ENCODE measurements around the gene STK35.
A peak's percentile ranks its signal among the peaks of the same experiment; 100 is the strongest.

STK35 gene

DNA sequence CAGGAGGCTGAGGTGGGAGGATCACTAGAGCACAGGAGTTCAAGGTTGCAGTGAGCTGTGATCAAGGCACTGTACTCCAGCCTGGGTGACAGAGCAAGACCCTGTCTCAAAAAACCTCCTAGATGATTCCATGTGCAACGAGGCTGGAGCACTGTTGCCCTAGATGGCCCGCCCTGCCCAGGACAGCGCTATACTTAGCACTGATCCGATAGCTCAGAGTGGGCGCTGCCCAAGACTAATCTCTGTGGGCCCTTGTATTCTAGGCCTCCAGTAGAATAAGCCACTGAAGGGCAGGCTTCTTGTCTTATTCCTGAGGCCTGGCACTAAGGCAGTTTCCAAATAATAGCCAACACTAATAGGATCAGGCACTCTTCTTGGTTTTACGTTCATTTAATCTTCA is 41.0 kb downstream of the STK35 start:
- Histone ChIP-seq H4K20me1 (peaks cover 54 to 100% (median 85%) of the 10 kb centered on the region in 11 experiments; a peak in 21 of 22 replicates), H3K9ac (no peak overlapping the region), H3K36me3 (peaks cover 74 to 100% (median 92%) of the 10 kb centered on the region in 11 experiments), H3K27ac (peak overlapping the region in 1 of 11 experiments; percentile 20; a peak in 1 of 22 replicates), H3K9me3 (replicated peaks in 1 of 11) (no peaks in the 10 kb centered on the region), H3K27me3 (no peaks in the 10 kb centered on the region), H3K4me3 (no peak overlapping the region), H3K4me2 (no peak overlapping the region), H3K4me1 (peaks cover 4 to 24% (median 17%) of the 10 kb centered on the region in 10 experiments; a peak in 14 of 20 replicates)
- no peak for TF ChIP-seq Cebpa-rat (IDR thresholded peaks at IDR 0.05)

DNA sequence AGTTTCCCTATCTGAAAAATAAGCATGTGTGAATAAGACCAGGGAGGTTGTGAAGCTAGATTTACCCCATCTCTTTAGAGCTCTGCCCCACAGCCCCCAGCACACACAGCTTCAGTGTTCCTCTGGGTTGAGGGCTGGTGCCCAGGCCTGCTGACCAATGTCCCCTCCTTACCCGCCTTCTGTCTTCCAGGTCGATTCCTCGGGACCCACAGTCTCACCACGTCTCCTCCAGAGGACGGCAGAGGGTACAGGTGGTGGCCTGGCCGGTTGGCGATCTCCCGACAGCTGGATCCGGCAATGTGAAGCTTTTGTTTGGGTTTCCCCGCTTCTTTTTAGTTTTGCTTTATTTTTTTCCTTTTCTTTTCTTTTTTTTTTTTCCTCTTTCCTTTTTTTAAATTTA is 42.0 kb downstream of the STK35 start:
- TF ChIP-seq Cebpa-rat (IDR thresholded peaks at IDR 0.05): no peak
- no peaks in the 10 kb centered on the region for H3K27me3 ChIP-seq
- H3K36me3 ChIP-seq: peaks cover 75 to 100% (median 98%) of the 10 kb centered on the region in 11 experiments
- peaks cover 1 to 14% (median 9%) of the 10 kb centered on the region in 10 experiments; a peak in 10 of 20 replicates for H3K4me1 ChIP-seq
- peaks cover 45 to 100% (median 79%) of the 10 kb centered on the region in 11 experiments; a peak in 21 of 22 replicates for H4K20me1 ChIP-seq
- H3K9ac ChIP-seq: no peak overlapping the region
- H3K9me3 ChIP-seq (replicated peaks in 1 of 11): no peaks in the 10 kb centered on the region
- H3K4me3 ChIP-seq: no peak overlapping the region
- no peak overlapping the region for H3K4me2 ChIP-seq
- no peak overlapping the region; a peak in 1 of 22 replicates for H3K27ac ChIP-seq

DNA sequence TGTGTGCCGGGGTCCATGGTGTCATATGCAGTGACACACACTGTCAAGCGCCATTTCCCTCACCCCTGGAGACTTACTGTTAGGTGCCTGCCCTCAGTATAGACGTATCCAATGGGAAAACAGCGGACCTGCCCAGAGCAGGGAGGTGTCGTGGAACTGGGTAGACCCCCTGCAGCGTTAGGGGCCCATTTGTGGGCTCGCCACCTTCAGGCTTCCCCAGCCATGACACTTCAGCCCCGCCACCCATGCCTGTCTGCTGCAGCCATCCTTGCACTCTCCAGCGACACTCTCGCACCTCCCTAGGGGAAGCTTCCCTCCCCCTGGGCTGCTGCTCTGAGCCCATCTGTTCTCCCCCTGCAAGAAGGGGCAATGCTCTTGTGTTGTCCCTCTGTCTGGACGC is 43.2 kb downstream of the STK35 start:
- Histone ChIP-seq H3K27me3 (no peaks in the 10 kb centered on the region), H3K36me3 (peaks cover 76 to 100% (median 97%) of the 10 kb centered on the region in 11 experiments), H4K20me1 (peaks cover 32 to 98% (median 74%) of the 10 kb centered on the region in 11 experiments; a peak in 21 of 22 replicates), H3K9ac (no peak overlapping the region), H3K9me3 (replicated peaks in 1 of 11) (no peaks in the 10 kb centered on the region), H3K4me3 (no peak overlapping the region), H3K4me1 (peaks cover 0 to 14% (median 4%) of the 10 kb centered on the region in 10 experiments; a peak in 7 of 20 replicates), H3K27ac (no peak overlapping the region), H3K4me2 (no peak overlapping the region)
- TF ChIP-seq Cebpa-rat (IDR thresholded peaks at IDR 0.05): no peak

DNA sequence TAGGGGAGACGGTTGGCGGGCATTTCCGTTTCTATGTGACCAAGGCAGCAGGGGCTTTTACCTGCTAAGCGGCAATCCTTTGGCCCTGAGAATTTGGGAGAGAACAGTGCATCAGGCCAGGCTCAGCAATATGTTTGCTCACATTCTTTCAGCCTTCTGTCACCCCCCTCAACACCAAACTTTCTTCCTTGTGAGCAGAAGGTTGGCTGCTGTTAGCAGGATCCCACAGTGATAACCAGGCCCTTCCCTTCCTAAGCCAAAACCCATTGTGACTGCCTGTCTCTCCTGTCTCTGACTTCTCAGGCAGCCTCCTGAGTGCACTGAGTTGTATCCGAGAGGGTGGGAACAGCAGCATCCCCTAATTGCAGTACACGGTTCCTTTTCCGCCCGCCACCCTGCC is 43.7 kb downstream of the STK35 start:
- Histone ChIP-seq H3K27me3 (no peaks in the 10 kb centered on the region), H3K9me3 (replicated peaks in 1 of 11) (no peaks in the 10 kb centered on the region), H3K4me3 (no peak overlapping the region), H3K9ac (no peak overlapping the region), H3K27ac (no peak overlapping the region), H3K4me1 (peaks cover 0 to 14% (median 1%) of the 10 kb centered on the region in 10 experiments; a peak in 7 of 20 replicates), H3K4me2 (no peak overlapping the region), H3K36me3 (peaks cover 70 to 100% (median 92%) of the 10 kb centered on the region in 11 experiments), H4K20me1 (peaks cover 27 to 93% (median 73%) of the 10 kb centered on the region in 11 experiments; a peak in 21 of 22 replicates)
- TF ChIP-seq Cebpa-rat (IDR thresholded peaks at IDR 0.05): no peak

DNA sequence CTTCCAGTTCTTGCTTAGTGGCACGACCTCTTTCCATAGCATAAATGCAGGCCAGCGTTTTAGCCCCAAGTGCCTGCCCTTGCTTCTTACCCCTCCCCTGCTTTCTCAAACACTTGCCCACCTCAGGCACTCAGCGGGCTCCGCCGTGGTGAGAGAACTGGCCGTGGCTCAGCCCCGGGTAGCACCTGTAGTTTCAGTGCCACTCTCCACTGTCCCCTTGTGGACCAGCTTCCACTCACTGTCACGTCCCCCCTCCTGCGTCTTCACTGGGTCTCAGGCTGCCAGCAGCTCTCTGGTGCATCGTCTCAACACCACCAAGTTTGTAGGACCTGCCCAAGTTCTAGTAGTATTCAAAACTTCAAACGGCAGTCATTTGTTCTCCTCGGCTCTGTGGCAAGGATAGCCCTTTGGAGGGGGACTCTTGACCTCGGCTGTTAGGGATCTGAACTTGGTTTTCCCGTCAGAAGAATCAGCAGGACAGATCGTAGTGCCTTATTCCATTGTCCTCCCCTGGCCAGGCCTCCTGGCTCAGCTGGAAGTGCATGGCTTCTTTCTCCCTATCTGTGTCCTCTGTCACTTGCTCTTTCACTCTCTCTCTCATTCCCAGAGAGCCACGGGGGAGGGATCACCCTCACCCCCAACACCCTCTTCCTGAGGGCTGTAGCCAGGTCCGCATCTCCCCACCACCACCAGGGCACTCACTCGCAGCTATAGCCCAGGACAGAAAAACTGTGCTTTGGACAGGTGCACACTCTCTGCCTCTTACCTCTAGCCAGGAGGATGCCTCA is 44.6 kb downstream of the STK35 start:
- H3K27me3 ChIP-seq: no peaks in the 10 kb centered on the region
- no peak for TF ChIP-seq Cebpa-rat (IDR thresholded peaks at IDR 0.05)
- H3K9me3 ChIP-seq (replicated peaks in 1 of 11): no peaks in the 10 kb centered on the region

DNA sequence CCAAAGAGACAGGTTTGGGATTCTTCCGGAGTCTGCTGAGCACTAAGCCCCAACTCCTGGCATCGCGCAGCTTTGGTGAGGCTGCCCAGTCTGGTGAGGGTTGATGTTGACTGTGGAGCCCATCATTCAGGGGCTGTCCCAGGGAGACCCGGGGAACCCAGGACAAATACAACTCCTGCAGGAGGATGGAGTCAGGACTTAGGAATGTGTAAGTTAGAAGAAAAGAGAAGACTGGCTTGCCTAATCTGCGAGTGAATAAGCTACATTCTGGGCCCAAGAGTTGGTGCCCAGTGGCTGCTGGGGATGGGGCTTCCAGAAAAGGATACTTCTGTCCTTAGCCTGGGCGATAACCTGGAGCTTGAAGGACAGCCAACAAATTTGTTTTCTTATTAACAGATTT is 47.9 kb downstream of the STK35 start:
- H3K9me3 ChIP-seq (replicated peaks in 1 of 11): no peaks in the 10 kb centered on the region
- peaks cover 42 to 66% (median 51%) of the 10 kb centered on the region in 11 experiments for H3K36me3 ChIP-seq
- H3K27me3 ChIP-seq: no peaks in the 10 kb centered on the region
- H3K4me3 ChIP-seq: no peak overlapping the region
- no peak overlapping the region for H3K27ac ChIP-seq
- no peaks in the 10 kb centered on the region for H3K4me1 ChIP-seq
- no peak for TF ChIP-seq Cebpa-rat (IDR thresholded peaks at IDR 0.05)
- H3K4me2 ChIP-seq: no peak overlapping the region
- no peak overlapping the region for H3K9ac ChIP-seq
- peaks cover 0 to 60% (median 34%) of the 10 kb centered on the region in 11 experiments; a peak in 14 of 22 replicates for H4K20me1 ChIP-seq

More for the DNA sequence above, 44.6 kb downstream of the STK35 start:
- Histone ChIP-seq H3K4me1 (peaks cover 0 to 5% (median 0%) of the 10 kb centered on the region in 10 experiments; a peak in 2 of 20 replicates), H3K4me3 (no peak overlapping the region), H3K4me2 (no peak overlapping the region), H3K36me3 (peaks cover 61 to 98% (median 83%) of the 10 kb centered on the region in 11 experiments), H3K9ac (no peak overlapping the region; a peak in 1 of 22 replicates), H4K20me1 (peaks cover 18 to 92% (median 64%) of the 10 kb centered on the region in 11 experiments; a peak in 21 of 22 replicates), H3K27ac (no peak overlapping the region)

DNA sequence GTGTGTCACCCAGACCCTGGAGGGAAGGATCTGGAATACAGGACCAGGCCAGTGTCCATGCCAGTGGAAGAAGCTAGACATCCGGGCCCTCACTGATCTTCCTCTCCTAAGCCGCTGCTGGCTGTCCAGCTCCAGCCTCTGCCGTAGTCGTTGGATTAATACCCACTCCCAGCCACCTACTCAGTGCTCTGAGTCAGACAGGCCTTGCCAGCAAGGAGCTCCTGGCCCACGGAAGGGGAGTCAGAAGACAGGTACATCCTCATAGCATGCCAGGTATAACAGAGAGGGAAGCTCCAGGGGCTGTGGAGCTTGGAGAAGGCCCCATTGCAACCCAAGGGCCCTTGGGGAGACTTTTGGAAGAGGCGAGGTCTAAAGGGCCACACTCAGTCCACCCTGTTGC is 49.0 kb downstream of the STK35 start:
- Histone ChIP-seq H3K4me2 (no peak overlapping the region), H4K20me1 (peaks cover 0 to 48% (median 23%) of the 10 kb centered on the region in 11 experiments; a peak in 13 of 22 replicates), H3K9ac (no peak overlapping the region), H3K4me3 (no peak overlapping the region), H3K27ac (no peak overlapping the region), H3K4me1 (no peaks in the 10 kb centered on the region), H3K36me3 (peaks cover 30 to 54% (median 39%) of the 10 kb centered on the region in 11 experiments), H3K27me3 (no peaks in the 10 kb centered on the region), H3K9me3 (replicated peaks in 1 of 11) (no peaks in the 10 kb centered on the region)
- no peak for TF ChIP-seq Cebpa-rat (IDR thresholded peaks at IDR 0.05)

DNA sequence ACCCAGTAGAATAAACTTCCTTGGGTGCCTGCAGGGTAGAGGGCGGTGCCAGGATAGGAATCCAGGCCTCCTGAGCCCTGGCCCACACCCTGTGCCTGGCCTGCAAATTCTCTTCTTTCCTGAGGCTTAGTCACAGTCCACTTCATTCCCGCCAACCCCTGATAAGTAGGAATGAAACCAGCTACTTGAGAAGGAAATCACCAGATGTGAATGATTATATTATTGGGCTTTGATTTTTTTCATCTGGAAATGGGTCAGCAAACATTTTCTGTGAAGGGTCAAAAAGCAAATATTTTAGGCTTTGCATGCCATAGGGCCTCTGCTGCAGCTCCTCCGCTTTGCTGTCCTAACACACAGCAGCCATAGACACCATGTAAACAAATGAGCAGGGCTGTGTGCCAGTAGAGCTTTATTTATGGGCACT is 50.2 kb downstream of the STK35 start:
- H3K9me3 ChIP-seq (replicated peaks in 1 of 11): no peaks in the 10 kb centered on the region
- H3K27me3 ChIP-seq: no peaks in the 10 kb centered on the region
- no peak for TF ChIP-seq Cebpa-rat (IDR thresholded peaks at IDR 0.05)
- H3K4me3 ChIP-seq: no peak overlapping the region
- peaks cover 19 to 42% (median 27%) of the 10 kb centered on the region in 11 experiments for H3K36me3 ChIP-seq
- no peak overlapping the region for H3K4me2 ChIP-seq
- no peaks in the 10 kb centered on the region for H3K4me1 ChIP-seq
- H3K27ac ChIP-seq: no peak overlapping the region
- H3K9ac ChIP-seq: no peak overlapping the region
- peaks cover 0 to 36% (median 15%) of the 10 kb centered on the region in 11 experiments; a peak in 13 of 22 replicates for H4K20me1 ChIP-seq

DNA sequence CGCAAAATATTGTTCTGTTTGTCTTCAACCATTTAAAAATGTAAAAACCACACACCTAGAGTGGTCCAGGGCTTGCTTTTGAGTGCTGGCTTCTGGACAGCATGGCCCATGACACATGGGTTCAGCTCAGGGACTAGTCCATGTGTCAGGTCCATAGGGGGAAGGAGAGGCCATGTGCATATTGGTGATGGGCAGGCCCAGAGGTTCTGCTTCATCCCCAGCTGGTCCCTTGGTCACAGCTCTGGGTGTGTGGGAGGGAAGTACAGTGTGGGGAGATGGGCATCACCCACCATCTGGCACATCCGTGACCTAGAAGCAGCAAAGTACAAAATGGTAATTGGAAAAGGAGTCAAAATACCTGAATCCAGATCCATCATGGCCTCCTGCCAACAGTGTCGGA is 50.7 kb downstream of the STK35 start:
- Histone ChIP-seq H3K27me3 (no peaks in the 10 kb centered on the region), H3K4me2 (no peak overlapping the region), H3K4me1 (no peaks in the 10 kb centered on the region), H3K9ac (no peak overlapping the region), H3K4me3 (no peak overlapping the region), H4K20me1 (peaks cover 0 to 31% (median 13%) of the 10 kb centered on the region in 11 experiments; a peak in 12 of 22 replicates), H3K36me3 (peaks cover 15 to 38% (median 23%) of the 10 kb centered on the region in 11 experiments), H3K27ac (no peak overlapping the region), H3K9me3 (replicated peaks in 1 of 11) (no peaks in the 10 kb centered on the region)
- TF ChIP-seq Cebpa-rat (IDR thresholded peaks at IDR 0.05): no peak

Measured in BLaER1 treated with 17β-estradiol and CSF1 and Interleukin-3, amounts not matched to agents 10 nM and 100 nM (cell line).